Suprapubic skin (tissue), 3 donors: ENCODE measurements around the gene PTPN14.

Experiments used
- POLR2AphosphoS5 ChIP-seq, 3 donors: sonication (generic); formaldehyde crosslinking; IDR thresholded peaks; one replicate each; pipeline ENCODE4 v1.6.1; 2017; ENCODE audit warnings: antibody characterized with exemption in 3 of 3
- TF ChIP-seq, protein P1 (sequence below), 2 donors: fragments of 200-600 bp in 1 of 2; fragments of 450-650 bp in 1 of 2; sonication (generic) in 1 of 2; IDR thresholded peaks; one replicate each; pipeline ENCODE4 v1.5.1; 2016 to 2019; ENCODE audit warnings: antibody characterized with exemption in 2 of 2, mild to moderate bottlenecking in 1 of 2, moderate library complexity in 1 of 2

DNA sequence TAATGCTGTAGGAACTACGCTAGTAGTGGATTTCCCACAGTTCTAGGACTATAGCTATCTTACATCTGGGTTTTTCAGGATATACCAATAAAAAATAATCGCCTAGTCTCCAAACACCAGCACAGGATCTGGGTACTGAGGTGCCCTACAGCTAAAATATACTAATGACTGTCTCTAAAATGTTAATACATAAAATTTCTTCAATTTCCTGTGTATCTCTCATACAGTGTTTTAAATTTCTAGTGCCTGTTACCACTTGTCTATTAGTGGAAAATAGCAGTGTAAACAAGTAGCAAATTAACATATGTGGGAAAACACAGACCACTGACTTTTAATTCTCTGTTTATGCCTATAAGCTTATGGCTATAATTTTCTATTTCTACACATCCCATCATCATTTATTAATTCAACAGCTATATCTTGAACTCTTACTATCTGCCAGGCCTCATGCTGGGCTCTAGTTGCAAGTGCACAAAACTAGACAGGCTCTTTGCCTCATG lies 16.1 kb upstream of the PTPN14 start:
- TF ChIP-seq, protein P1, sequence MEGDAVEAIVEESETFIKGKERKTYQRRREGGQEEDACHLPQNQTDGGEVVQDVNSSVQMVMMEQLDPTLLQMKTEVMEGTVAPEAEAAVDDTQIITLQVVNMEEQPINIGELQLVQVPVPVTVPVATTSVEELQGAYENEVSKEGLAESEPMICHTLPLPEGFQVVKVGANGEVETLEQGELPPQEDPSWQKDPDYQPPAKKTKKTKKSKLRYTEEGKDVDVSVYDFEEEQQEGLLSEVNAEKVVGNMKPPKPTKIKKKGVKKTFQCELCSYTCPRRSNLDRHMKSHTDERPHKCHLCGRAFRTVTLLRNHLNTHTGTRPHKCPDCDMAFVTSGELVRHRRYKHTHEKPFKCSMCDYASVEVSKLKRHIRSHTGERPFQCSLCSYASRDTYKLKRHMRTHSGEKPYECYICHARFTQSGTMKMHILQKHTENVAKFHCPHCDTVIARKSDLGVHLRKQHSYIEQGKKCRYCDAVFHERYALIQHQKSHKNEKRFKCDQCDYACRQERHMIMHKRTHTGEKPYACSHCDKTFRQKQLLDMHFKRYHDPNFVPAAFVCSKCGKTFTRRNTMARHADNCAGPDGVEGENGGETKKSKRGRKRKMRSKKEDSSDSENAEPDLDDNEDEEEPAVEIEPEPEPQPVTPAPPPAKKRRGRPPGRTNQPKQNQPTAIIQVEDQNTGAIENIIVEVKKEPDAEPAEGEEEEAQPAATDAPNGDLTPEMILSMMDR (IDR thresholded peaks at IDR 0.05) = no peak
- no peak for TF ChIP-seq POLR2AphosphoS5 (IDR thresholded peaks at IDR 0.05)
